ENCODE measurements around the gene SIRPA.

The SIRPA gene

GRCh38 chr20:1959156-1959555 lies 63.9 kb downstream of the SIRPA start:
- H3K4me2 ChIP-seq (ENCODE audit: low read length), result no peak overlapping the region
- H4K20me1 ChIP-seq (ENCODE audit: control insufficient read depth, insufficient read depth, low read depth, low read length), result no peaks in the 10 kb centered on the region
- no peak overlapping the region for H3K27ac ChIP-seq (ENCODE audit: low read depth, low read length)
- H3F3A ChIP-seq (ENCODE audit: control insufficient read depth, insufficient read depth), result no peaks in the 10 kb centered on the region; the same call in 1 of the 2 replicates
- peaks cover 27% of the 10 kb centered on the region for H3K27me3 ChIP-seq (ENCODE audit: control insufficient read depth, low read length)
- H3K79me2 ChIP-seq (ENCODE audit: control insufficient read depth, low read length), result no peaks in the 10 kb centered on the region
- H3K4me1 ChIP-seq (ENCODE audit: control insufficient read depth, low read length), result peaks cover 11% of the 10 kb centered on the region
- no peaks in the 10 kb centered on the region for H3K9me3 ChIP-seq (ENCODE audit: control insufficient read depth, insufficient read depth, low read length)
- H3K9me2 ChIP-seq (replicated peaks; ENCODE audit: control insufficient read depth, low read length), result no peaks in the 10 kb centered on the region
- H3K36me3 ChIP-seq (ENCODE audit: control insufficient read depth, low read length), result no peaks in the 10 kb centered on the region
- no peak for TF ChIP-seq EZH2phosphoT487 (IDR thresholded peaks at IDR 0.05; ENCODE audit: borderline replicate concordance, low read length)
- no peak for TF ChIP-seq CTCF (IDR thresholded peaks at IDR 0.05; ENCODE audit: low read depth, low read length, poor library complexity, severe bottlenecking)
- H3K4me3 ChIP-seq (ENCODE audit: low read length), result no peak overlapping the region

DNA sequence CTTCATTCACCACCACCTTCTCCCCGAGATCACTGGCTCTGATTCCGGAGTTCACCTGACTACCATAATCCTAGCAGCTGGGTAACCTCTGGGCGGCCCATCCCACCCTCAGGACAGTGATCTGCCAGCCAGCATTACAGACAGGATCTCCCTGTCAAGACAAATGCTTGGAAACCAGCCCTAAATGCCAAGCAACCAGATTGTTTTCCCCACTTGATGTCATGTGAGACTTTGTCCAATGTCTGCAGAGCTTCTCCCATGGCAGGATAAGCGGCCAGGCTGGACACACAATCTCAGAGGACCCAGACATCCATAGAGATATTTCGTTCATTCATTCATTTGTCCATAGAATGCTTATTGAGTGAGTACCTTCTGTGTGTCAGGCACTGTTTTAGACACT lies 66.2 kb downstream of the SIRPA start:
- no peak overlapping the region for H3K4me2 ChIP-seq (ENCODE audit: low read length)
- H3K9me3 ChIP-seq (ENCODE audit: control insufficient read depth, insufficient read depth, low read length), result no peaks in the 10 kb centered on the region
- peaks cover 40% of the 10 kb centered on the region for H3K27me3 ChIP-seq (ENCODE audit: control insufficient read depth, low read length)
- H3K27ac ChIP-seq (ENCODE audit: low read depth, low read length), result no peak overlapping the region
- no peaks in the 10 kb centered on the region for H3F3A ChIP-seq (ENCODE audit: control insufficient read depth, insufficient read depth)
- no peaks in the 10 kb centered on the region for H3K36me3 ChIP-seq (ENCODE audit: control insufficient read depth, low read length)
- H3K9me2 ChIP-seq (replicated peaks; ENCODE audit: control insufficient read depth, low read length), result no peaks in the 10 kb centered on the region
- H3K4me3 ChIP-seq (ENCODE audit: low read length), result no peak overlapping the region
- no peaks in the 10 kb centered on the region for H4K20me1 ChIP-seq (ENCODE audit: control insufficient read depth, insufficient read depth, low read depth, low read length)
- TF ChIP-seq EZH2phosphoT487 (IDR thresholded peaks at IDR 0.05; ENCODE audit: borderline replicate concordance, low read length) (no peak), CTCF (IDR thresholded peaks at IDR 0.05; ENCODE audit: low read depth, low read length, poor library complexity, severe bottlenecking) (no peak)
- H3K4me1 ChIP-seq (ENCODE audit: control insufficient read depth, low read length), result peaks cover 12% of the 10 kb centered on the region
- H3K79me2 ChIP-seq (ENCODE audit: control insufficient read depth, low read length), result no peaks in the 10 kb centered on the region

- no peak overlapping the region for H3K27ac ChIP-seq (ENCODE audit: low read depth, low read length)
These were observed 68.9 kb downstream of the SIRPA start for GRCh38 chr20:1964061-1964460.

More at GRCh38 chr20:1964061-1964460, 68.9 kb downstream of the SIRPA start:
- Histone ChIP-seq H3K27me3 (ENCODE audit: control insufficient read depth, low read length) (peaks cover 43% of the 10 kb centered on the region), H3K79me2 (ENCODE audit: control insufficient read depth, low read length) (no peaks in the 10 kb centered on the region), H3F3A (ENCODE audit: control insufficient read depth, insufficient read depth) (no peaks in the 10 kb centered on the region), H4K20me1 (ENCODE audit: control insufficient read depth, insufficient read depth, low read depth, low read length) (no peaks in the 10 kb centered on the region), H3K4me1 (ENCODE audit: control insufficient read depth, low read length) (peaks cover 12% of the 10 kb centered on the region), H3K4me2 (ENCODE audit: low read length) (no peak overlapping the region), H3K9me3 (ENCODE audit: control insufficient read depth, insufficient read depth, low read length) (no peaks in the 10 kb centered on the region), H3K36me3 (ENCODE audit: control insufficient read depth, low read length) (no peaks in the 10 kb centered on the region), H3K4me3 (ENCODE audit: low read length) (no peak overlapping the region), H3K9me2 (replicated peaks; ENCODE audit: control insufficient read depth, low read length) (no peaks in the 10 kb centered on the region)
- TF ChIP-seq CTCF (IDR thresholded peaks at IDR 0.05; ENCODE audit: low read depth, low read length, poor library complexity, severe bottlenecking), result no peak
- no peak for TF ChIP-seq EZH2phosphoT487 (IDR thresholded peaks at IDR 0.05; ENCODE audit: borderline replicate concordance, low read length)
